Femur (tissue), 1 donor: ENCODE results near the gene GPC3.

Experiments used
- DNase-seq: peaks from one replicate; pipeline ENCODE4 v3.0.0-alpha.2; 2017

Gene GPC3

GRCh38 chrX:133674726-133675470 lies 310.5 kb downstream of the GPC3 start:
- no peak for DNase-seq

DNA sequence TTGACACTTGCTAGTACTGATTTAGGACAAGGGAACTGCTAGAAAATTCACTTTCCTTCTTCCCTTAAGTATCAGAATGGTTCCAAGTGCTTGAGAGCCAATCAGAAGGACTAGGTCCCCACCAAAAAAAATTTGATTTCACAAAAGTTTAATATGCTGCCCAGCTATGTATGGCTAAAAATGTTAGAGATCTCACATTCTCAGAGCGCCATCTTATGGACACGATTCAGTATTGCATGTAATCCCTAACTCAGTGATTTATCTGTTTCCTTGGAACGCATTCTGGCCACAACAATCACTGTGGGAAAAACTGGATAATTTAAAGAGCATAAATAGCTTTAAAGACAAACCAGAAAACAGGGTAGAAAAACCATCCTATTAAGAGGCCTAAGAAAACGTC lies 315.0 kb downstream of the GPC3 start:
- DNase-seq: no peak

GRCh38 chrX:133669214-133669613 lies 316.2 kb downstream of the GPC3 start:
- no peak for DNase-seq

DNA sequence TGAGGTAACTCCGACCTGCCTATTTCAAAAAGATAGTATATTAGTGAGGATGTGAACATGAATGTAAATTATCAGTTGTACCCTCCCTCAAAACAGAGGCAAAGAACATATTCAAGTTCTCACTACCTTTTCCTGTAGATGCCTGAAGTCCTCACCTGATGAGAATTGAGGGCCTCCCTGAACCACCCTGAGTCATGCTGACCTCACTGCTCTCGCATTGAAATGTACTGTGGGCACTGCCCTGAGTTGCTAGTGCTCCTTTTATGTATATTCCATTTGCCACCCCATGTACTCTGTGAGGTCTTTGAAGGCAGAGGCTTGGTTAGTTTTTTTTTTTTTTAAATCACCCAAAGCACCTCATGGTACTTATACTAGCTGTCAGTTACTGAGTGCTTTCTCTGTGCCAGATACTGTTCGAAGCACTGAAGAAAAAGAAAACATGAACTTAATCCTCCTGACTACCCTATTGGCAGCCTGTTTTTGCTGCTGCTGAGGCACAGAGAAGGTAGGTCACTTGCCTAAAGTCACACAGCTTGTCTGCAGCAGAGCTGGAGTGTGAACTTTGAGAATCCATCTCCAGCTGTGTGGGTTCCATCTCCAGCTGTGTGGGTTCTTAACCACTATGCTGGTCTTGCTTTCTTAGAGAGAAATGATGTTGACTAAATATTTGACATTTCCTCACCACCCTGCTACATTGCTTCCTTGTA lies 317.0 kb downstream of the GPC3 start:
- no peak for DNase-seq

- DNase-seq: no peak
Observed at GRCh38 chrX:133666256-133666655, 319.1 kb downstream of the GPC3 start.

- DNase-seq: no peak
Observed at GRCh38 chrX:133661962-133662839, 323.2 kb downstream of the GPC3 start.

DNA sequence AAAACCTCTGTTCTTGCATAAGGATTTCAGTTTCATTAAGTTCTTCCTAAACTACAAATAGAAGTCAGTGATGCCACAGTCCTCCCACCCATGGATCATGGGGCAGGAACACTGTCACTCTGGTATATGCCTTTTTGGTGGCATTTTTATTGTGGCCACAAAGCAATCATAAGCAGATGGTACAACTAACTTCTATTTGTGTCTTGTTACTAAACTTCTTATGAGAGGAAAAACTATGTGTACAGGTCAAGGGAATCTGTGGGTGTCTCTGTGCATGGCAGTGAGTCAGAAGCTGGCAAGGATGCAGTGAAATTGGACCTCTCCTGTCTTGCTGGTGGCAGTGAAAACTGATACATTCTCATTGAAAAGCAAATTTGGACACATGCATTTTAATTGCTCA lies 325.1 kb downstream of the GPC3 start:
- no peak for DNase-seq

DNA sequence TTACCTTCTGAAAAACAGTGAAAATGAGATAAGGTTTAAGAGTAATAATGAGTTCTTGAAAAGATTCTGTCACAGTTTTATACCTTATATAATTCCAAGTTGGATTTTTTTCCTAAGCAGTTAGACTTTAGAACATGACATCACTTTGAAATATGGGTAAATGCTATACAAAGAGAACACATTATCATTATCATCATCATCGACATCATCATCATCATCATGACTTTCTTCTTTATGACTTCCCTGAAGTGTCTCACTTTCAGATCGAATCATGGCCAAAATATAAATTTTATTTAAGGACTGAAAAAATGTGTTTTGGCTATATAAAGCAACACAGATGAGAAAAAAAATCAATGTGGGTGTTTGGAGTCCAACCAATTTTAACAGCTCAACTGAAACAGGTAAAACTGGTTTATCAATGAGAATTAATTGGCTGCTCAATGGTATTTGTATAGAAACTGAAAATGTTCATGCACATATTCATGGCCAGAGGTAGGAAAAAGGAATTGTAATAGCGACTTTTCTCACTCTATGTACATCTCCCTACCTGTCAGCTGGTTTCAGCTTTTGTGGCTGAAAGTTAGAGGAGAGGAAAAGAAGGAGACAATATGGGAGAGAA lies 327.0 kb downstream of the GPC3 start:
- no peak for DNase-seq

- DNase-seq: no peak
Observed at GRCh38 chrX:133655275-133656265, 329.8 kb downstream of the GPC3 start.

DNA sequence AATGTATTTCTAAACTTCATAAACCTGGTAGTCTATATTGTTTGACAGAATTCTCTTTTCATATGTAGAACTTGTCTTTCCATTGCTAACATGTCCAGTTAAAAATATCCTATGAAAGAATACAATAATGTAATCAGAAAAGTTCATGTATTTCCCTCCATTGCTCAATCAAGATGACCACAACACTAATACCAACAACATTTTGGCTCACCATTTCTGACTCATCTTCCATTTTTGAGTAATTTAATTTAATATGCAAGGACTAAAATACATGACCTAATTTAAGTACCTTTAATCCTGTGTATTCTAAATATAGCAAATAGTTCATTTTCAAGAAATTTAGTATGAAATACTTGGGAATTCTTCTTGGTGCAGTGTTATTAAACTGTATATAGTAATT lies 330.6 kb downstream of the GPC3 start:
- no peak for DNase-seq

DNA sequence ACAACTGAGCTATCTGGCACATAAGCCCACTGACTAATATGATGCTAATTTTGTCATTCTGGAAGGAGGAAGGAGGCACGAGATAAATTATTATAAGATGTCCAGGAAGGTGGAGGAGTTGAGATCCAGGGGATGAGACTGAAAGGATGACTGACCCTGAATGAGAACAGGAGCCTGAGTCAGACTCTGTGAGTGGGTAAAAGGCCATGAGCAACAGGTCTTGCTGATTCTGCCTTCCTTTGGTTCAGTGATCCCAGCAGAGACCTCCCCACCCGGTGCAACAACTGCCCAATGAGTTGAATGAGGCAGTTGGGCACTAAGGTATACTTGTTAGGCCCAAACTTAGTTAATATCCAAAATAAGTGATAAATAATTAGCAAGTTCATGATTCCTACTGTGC lies 332.0 kb downstream of the GPC3 start:
- no peak for DNase-seq

DNA sequence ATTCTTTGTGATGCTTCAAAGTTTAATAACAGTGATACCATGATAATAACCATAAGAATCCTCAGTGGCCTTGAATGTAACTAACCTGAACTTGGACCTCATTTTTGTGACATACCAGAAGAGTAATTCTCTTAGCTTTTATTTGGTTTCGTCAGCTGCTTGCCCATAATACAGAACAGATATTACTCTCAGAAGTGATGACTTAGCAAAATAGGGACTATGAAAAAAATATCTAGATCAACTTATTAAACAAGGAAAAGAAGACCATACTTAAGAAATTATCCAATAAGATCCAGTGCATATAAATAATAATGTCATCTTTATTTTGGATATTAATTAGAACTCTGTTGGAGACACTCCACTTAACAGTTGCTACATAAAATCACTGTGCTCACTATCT lies 333.2 kb downstream of the GPC3 start:
- no peak for DNase-seq

- DNase-seq: no peak
Observed at GRCh38 chrX:133650239-133650638, 335.2 kb downstream of the GPC3 start.

DNA sequence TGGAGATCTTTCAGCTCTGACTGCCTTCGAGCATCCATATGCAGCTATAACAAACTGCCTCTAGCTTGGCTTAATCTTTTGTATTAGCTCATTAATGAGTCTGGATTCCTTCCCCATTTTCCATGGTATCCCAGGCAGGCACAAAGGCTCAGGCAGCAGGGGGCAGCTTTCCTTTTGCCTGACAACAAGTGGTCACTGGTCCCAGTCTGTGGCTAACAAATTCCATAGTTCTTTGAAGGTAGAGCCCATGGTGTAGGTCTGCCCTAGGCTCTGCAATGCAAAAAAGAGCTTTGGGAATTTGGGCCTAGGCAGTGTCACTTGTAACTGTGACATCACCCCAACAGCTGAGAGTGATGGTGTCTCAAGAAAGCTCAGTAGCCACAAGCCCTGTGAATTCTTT lies 335.7 kb downstream of the GPC3 start:
- DNase-seq: no peak

- DNase-seq: no peak
Observed at GRCh38 chrX:133648594-133648993, 336.8 kb downstream of the GPC3 start.

DNA sequence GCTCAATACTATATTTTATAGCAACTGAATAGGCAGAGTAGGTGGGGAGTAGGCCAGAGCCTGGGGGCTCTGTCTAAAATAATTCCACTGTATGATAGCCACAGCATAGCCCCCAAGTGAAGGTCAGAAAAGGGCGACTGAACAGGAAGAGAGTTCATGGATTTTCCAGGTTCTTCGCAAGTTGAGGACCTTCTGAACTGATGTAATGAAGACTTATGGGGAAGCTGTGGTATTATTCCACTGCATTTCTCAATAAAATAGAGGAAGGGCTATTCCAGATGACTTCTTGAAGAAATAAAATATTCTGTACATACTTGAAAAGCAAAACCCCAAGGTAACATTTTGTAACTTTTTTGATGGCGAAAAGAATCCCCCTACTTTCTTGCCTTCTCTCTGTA lies 338.7 kb downstream of the GPC3 start:
- DNase-seq: no peak

- no peak for DNase-seq
Observed at GRCh38 chrX:133645977-133646718, 339.2 kb downstream of the GPC3 start.

- DNase-seq: no peak
Observed at GRCh38 chrX:133645256-133645655, 340.1 kb downstream of the GPC3 start.

- DNase-seq: no peak
Observed at GRCh38 chrX:133640161-133641015, 345.0 kb downstream of the GPC3 start.

DNA sequence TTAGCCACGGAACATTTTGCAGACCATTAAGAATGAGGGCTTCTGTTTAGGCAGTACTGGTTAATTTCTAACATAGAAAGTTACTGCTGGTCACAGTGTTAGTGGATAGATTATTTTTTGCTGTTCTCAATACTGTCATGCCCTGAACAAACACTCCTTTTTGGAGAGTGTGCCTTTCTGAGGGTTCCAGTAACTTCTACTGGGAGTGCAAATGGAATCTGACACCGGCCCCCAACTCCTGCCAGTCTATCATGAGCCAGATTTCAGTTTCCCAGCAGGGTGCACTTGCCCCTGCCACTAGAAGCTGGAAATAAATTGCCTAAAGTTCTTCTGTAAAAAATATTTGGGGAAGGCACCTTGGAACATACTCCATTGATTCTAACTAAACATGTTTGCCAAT lies 345.7 kb downstream of the GPC3 start:
- no peak for DNase-seq
